Keratinocyte (primary cell): ENCODE results near the gene SCNN1B.

Source experiments
- CTCF ChIP-seq, 3 experiments: IDR thresholded peaks in 1 of 3; conservative IDR thresholded peaks in 1 of 3; optimal IDR thresholded peaks in 1 of 3; 2 replicates in 2 of 3; 3 replicates in 1 of 3; pipeline versions ENCODE3 to v1.5.1; 2011; ENCODE audit warnings: low read length in 3 of 3, mild to moderate bottlenecking in 3 of 3, moderate library complexity in 2 of 3, control low read depth in 1 of 3, inconsistent platforms in 1 of 3; ENCODE audit not compliant: insufficient read depth in 2 of 3; ENCODE audit errors: extremely low read depth in 1 of 3
- EZH2 ChIP-seq: IDR thresholded peaks from one replicate; pipeline ENCODE4 v1.6.1; 2012; ENCODE audit warnings: inconsistent platforms, mild to moderate bottlenecking, low read length, moderate library complexity

GRCh38 chr16:23410176-23410575, 108.1 kb downstream of the SCNN1B start:
- TF ChIP-seq CTCF (optimal IDR thresholded peaks at IDR 0.05 in 1 of 3, IDR thresholded peaks at IDR 0.05 in 1 of 3, conservative IDR thresholded peaks at IDR 0.05 in 1 of 3; ENCODE audit: extremely low read depth in 1 of 3, insufficient read depth in 2 of 3, low read length in 3 of 3): no peak
- no peak for TF ChIP-seq EZH2
